Natural killer cell treated with Interleukin-12 subunit alpha and Interleukin-12 subunit beta and Interleukin-15 and Interleukin-18, amount 100 ng/mL, for 72 hours (primary cell): ENCODE measurements around the gene RNF208. TPM values are rescaled to one million over a fixed set of nuclear protein-coding genes. Genes with fewer than 3 reads are reported as not detected.

Experiments
- ATAC-seq, 2 donors: fragments of 150-1000 bp; cut with Tn5 transposase in 1 of 2; sonication (Bioruptor Pico), chemical (Tn5 transposase) in 1 of 2; 2 replicates each; pipeline ENCODE4 v1.10.0; 2021
- DNase-seq: peaks from one replicate; pipeline ENCODE4 v3.0.0; 2022; ENCODE audit warnings: low spot score
- H3K27ac Mint-ChIP-seq, 2 donors: 1 replicate in 1 of 2; 2 replicates in 1 of 2; pipeline ENCODE4 v1.8.0; 2022; ENCODE audit warnings: mixed read lengths in 2 of 2, mild to moderate bottlenecking in 1 of 2, moderate library complexity in 1 of 2
- H3K27me3 Mint-ChIP-seq, 2 donors: 1 replicate in 1 of 2; 2 replicates in 1 of 2; pipeline ENCODE4 v1.8.0; 2022; ENCODE audit warnings: mixed read lengths in 2 of 2
- H3K36me3 Mint-ChIP-seq: one replicate; pipeline ENCODE4 v1.8.0; 2022; ENCODE audit warnings: mixed read lengths
- H3K4me1 Mint-ChIP-seq, 2 donors: 1 replicate in 1 of 2; 2 replicates in 1 of 2; pipeline ENCODE4 v1.8.0; 2022; ENCODE audit warnings: low read depth in 2 of 2, mixed read lengths in 2 of 2, mild to moderate bottlenecking in 1 of 2
- H3K4me3 Mint-ChIP-seq: one replicate; pipeline ENCODE4 v1.8.0; 2022; ENCODE audit warnings: mixed read lengths
- H3K9me3 Mint-ChIP-seq: 2 replicates; pipeline ENCODE4 v1.8.0; 2022; ENCODE audit warnings: mixed read lengths
- total RNA-seq, 2 donors: library from RNA; stranded (reverse); gene quantifications; one replicate each; pipeline ENCODE4 v1.2.3, GENCODE V29; 2022

RNF208 gene
- total RNA-seq, 2 donors from 2014 or later: 1.4 to 1.9 TPM

DNA sequence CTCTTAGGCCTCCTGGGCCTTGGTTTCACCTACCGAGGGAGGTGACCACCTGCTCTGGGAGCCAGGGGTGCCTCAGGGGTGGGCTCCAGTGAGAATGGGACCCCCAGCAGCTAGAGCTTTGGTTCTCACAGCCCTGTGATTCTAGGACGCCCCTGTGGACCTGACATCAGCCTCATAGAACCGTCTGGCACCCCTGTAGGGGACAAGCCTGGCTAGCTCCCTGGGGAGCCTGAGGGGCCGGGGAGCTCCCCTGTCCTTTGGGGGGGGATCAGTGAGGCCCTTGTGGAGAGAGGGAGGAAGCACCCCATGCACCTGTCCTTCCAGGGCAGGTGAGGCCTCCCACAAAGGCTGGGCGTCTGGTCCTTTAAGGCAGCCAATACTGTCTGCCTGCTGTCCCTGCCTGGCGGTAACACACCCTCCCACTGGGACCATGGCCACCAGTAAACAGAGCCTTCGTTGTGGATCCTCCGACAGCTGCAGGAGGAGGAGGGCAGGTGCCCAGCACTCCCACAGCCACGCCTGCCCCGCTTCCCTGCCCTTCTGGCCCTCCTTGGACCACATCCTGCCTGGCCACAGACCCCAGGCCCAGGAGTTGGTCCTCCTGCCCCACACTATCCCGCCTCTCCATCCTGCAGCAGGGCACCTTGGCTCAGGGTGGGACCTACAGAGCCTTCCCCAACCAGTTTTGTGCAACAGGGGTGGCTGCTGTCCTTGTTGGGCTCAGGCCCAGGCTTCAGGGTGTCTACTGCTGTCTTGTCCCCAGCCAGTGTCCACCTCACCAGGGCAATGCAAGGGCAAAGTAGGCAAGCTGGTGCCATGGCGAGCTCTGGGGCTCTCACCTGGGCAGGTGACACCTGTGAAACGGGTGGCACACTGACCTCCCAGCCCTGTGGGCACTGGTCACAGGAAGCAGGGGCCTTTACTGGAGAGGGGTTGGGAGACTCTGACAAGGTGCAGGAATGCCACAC lies 16.0 kb upstream of the RNF208 start:
- Mint-ChIP-seq H3K36me3 (peaks cover 5% of the 10 kb centered on the region), H3K4me3 (no peak overlapping the region), H3K9me3 (no peaks in the 10 kb centered on the region), H3K27ac (no peak overlapping the region), H3K27me3 (peaks cover 0 to 6% of the 10 kb centered on the region in 2 donors), H3K4me1 (peaks cover 10 to 18% of the 10 kb centered on the region in 2 donors)
- ATAC-seq: no peak
- no peak for DNase-seq

DNA sequence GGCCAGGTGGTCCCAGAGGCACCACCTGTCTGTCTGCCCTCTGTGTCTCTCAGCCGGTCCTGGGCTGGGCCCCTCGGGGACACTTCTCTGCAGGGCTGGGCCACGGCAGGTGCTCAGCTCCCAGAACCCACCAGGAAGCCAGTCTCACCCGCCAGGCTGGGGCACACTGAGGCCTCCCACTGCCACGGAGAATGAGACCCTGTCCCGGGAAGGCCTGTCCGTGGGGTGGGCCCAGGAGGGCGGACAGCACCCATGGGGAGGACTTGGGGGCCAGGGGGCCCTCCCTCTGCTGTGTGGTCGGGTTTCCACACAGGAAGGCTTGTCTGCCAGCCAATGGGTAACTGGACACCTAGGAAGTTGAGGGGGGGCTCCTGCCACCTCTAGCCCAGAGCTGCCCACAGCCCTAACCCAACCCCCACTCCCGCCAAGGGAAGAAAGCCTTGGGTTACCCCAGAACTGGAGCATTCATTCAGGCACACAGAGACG lies 14.9 kb upstream of the RNF208 start:
- Mint-ChIP-seq H3K9me3 (no peaks in the 10 kb centered on the region), H3K36me3 (no peaks in the 10 kb centered on the region), H3K27ac (no peak overlapping the region), H3K27me3 (peaks cover 0 to 6% of the 10 kb centered on the region in 2 donors), H3K4me3 (no peak overlapping the region), H3K4me1 (peaks cover 5 to 9% of the 10 kb centered on the region in 2 donors)
- DNase-seq (no peak), ATAC-seq (no peak)

DNA sequence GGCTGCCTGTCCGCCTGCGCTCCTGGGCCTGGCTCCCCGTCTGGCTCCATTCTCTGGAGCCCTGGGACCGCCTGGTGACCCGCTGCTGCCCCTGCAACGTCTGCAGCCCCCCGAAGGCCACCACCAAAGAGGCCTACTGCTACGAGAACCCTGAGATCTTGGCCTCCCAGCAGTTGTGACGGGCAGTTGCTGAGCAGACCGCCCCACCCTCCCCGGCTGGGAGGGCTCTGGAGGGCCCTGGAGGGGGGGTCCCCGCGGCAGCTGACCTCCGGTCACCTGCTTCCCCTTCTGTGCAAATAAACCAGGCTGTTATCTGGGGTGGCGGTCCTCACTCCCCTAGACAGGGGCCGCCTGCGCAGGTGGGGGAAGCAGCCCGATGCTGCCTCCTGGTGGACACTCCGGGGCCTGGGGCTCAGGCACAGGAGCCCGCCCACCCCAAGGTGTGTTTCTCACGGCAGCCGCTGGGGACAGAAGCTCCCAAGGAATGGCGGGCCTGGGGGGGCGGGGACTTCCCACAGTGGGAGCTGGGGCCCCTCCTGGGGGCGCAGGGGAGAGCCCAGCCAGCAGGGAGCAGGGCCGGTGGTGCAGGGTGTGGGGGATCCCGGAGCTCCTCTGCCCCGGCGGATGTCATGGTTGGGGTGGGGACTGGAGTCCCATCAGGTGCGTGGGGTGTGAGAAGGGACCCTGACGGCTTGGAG lies 14.3 kb upstream of the RNF208 start:
- H3K36me3 Mint-ChIP-seq: no peaks in the 10 kb centered on the region

GRCh38 chr9:137235424-137236237 lies 13.6 kb upstream of the RNF208 start:
- no peaks in the 10 kb centered on the region for H3K36me3 Mint-ChIP-seq

More for the DNA sequence above, 14.3 kb upstream of the RNF208 start:
- H3K27me3 Mint-ChIP-seq: peaks cover 0 to 6% of the 10 kb centered on the region in 2 donors
- no peak overlapping the region for H3K4me3 Mint-ChIP-seq
- H3K4me1 Mint-ChIP-seq: peaks cover 5 to 9% of the 10 kb centered on the region in 2 donors
- ATAC-seq: peak; percentile 20 to 21
- no peaks in the 10 kb centered on the region for H3K9me3 Mint-ChIP-seq
- DNase-seq: peak; percentile 87
- H3K27ac Mint-ChIP-seq: no peak overlapping the region

DNA sequence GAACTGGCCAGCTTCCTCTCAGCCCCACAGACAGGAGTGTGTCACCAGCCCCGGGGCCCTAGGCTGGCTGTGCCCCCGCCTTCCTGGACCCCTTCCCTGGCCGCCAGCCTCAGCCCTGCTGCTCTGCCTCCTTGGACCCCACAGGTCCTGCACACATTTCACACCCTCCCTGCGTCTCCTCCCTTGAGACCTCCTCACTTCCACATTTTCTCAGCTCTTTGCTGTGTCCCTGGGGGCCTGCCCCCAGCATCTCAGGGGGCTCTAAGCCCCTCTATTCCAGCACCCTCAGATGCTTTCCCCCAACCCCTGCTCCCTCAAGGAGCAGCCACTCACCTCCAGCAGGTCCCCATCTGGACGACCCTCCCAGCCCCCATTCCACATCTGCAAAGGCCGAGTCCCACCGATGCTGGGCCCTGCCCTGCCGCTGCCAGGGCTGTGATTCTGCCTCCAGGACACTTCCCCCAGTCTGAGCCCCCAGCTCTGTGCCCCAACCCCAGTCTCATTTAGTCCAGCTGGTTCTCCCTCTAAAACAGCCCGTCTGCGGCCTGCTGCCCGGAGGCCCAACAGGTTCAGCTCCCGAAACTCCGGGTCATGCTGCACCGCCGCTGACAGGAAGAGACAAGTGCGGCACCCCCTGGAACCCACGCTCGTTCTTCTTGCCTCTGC lies 12.9 kb upstream of the RNF208 start:
- ATAC-seq (no peak), DNase-seq (no peak)
- Mint-ChIP-seq H3K27me3 (peaks cover 0 to 6% of the 10 kb centered on the region in 2 donors), H3K4me3 (no peak overlapping the region), H3K4me1 (peaks cover 5 to 6% of the 10 kb centered on the region in 2 donors), H3K9me3 (no peaks in the 10 kb centered on the region), H3K27ac (no peak overlapping the region), H3K36me3 (no peaks in the 10 kb centered on the region)

More at GRCh38 chr9:137235424-137236237, 13.6 kb upstream of the RNF208 start:
- ATAC-seq: no peak
- Mint-ChIP-seq H3K4me1 (peaks cover 5 to 6% of the 10 kb centered on the region in 2 donors), H3K27me3 (peaks cover 0 to 6% of the 10 kb centered on the region in 2 donors), H3K27ac (no peak overlapping the region), H3K9me3 (no peaks in the 10 kb centered on the region), H3K4me3 (no peak overlapping the region)
- no peak for DNase-seq

DNA sequence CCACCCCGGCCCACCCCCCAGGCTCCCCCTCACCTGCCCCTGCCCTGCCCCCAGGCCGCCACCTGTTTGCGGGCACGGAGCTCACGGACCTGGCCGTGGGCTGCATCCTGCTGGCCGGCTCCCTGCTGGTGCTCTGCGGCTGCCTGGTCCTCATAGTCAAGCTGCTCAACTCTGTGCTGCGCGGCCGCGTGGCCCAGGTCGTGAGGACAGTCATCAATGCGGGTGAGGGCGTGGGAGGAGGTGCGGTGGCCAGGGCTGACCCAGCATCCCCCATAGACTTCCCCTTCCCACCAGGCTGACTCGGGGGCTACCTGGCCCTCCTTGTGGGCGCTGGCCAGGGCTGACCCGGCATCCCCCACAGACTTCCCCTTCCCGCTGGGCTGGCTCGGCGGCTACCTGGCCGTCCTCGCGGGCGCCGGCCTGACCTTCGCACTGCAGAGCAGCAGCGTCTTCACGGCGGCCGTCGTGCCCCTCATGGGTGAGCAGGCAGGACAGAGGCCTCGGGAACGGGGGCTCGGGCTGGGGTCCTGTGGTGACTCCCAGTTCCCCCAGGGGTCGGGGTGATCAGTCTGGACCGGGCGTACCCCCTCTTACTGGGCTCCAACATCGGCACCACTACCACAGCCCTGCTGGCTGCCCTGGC lies 12.1 kb upstream of the RNF208 start:
- Mint-ChIP-seq H3K36me3 (no peaks in the 10 kb centered on the region), H3K4me3 (no peak overlapping the region), H3K4me1 (peaks cover 5 to 6% of the 10 kb centered on the region in 2 donors), H3K9me3 (no peaks in the 10 kb centered on the region), H3K27ac (no peak overlapping the region), H3K27me3 (peaks cover 0 to 6% of the 10 kb centered on the region in 2 donors)
- DNase-seq: no peak
- no peak for ATAC-seq

GRCh38 chr9:137233143-137233980 lies 11.3 kb upstream of the RNF208 start:
- DNase-seq: no peak
- H3K4me1 Mint-ChIP-seq: peaks cover 0 to 3% of the 10 kb centered on the region in 2 donors
- H3K36me3 Mint-ChIP-seq: no peaks in the 10 kb centered on the region
- H3K27ac Mint-ChIP-seq: no peak overlapping the region
- ATAC-seq: no peak
- H3K27me3 Mint-ChIP-seq: peaks cover 0 to 6% of the 10 kb centered on the region in 2 donors
- no peak overlapping the region for H3K4me3 Mint-ChIP-seq
- H3K9me3 Mint-ChIP-seq: no peaks in the 10 kb centered on the region

GRCh38 chr9:137232510-137232909 lies 10.5 kb upstream of the RNF208 start:
- no peak for ATAC-seq
- no peak overlapping the region for H3K27ac Mint-ChIP-seq
- peaks cover 4 to 9% of the 10 kb centered on the region in 2 donors for H3K27me3 Mint-ChIP-seq
- H3K4me3 Mint-ChIP-seq: no peak overlapping the region
- no peaks in the 10 kb centered on the region for H3K9me3 Mint-ChIP-seq
- peaks cover 2 to 3% of the 10 kb centered on the region in 2 donors for H3K4me1 Mint-ChIP-seq
- no peak for DNase-seq
- no peaks in the 10 kb centered on the region for H3K36me3 Mint-ChIP-seq

GRCh38 chr9:137232101-137232500 lies 10.1 kb upstream of the RNF208 start:
- ATAC-seq (no peak), DNase-seq (no peak)
- no peaks in the 10 kb centered on the region for H3K36me3 Mint-ChIP-seq
- no peak overlapping the region for H3K4me3 Mint-ChIP-seq
- H3K4me1 Mint-ChIP-seq: peaks cover 3 to 5% of the 10 kb centered on the region in 2 donors
- H3K27me3 Mint-ChIP-seq: peaks cover 7 to 9% of the 10 kb centered on the region in 2 donors
- no peak overlapping the region for H3K27ac Mint-ChIP-seq
- no peaks in the 10 kb centered on the region for H3K9me3 Mint-ChIP-seq

GRCh38 chr9:137231372-137232039 lies 9.5 kb upstream of the RNF208 start:
- H3K4me3 Mint-ChIP-seq: no peak overlapping the region
- H3K4me1 Mint-ChIP-seq: peaks cover 3 to 5% of the 10 kb centered on the region in 2 donors
- no peaks in the 10 kb centered on the region for H3K36me3 Mint-ChIP-seq
- peaks cover 7 to 9% of the 10 kb centered on the region in 2 donors for H3K27me3 Mint-ChIP-seq
- no peak for ATAC-seq
- no peaks in the 10 kb centered on the region for H3K9me3 Mint-ChIP-seq
- no peak for DNase-seq
- H3K27ac Mint-ChIP-seq: no peak overlapping the region

- Mint-ChIP-seq H3K4me1 (peaks cover 3 to 5% of the 10 kb centered on the region in 2 donors), H3K9me3 (no peaks in the 10 kb centered on the region), H3K4me3 (no peak within 1 kb of the TSS), H3K36me3 (no peaks in the 10 kb centered on the region), H3K27me3 (peaks cover 7 to 9% of the 10 kb centered on the region in 2 donors), H3K27ac (no peak within 1 kb of the TSS)
- DNase-seq (no peak), ATAC-seq (no peak)
Observed at GRCh38 chr9:137230705-137231371, 8.8 kb upstream of the RNF208 start, which contains the start of gene SLC34A3. TSS of gene SLC34A3 (plus strand) at chr9:137230901. CDS start at chr9:137231703, 802 bp downstream.
